Measurements from ENCODE around the gene CD1E.
"Not testable (repeated sequence)": the region's sequence is repeated elsewhere in the genome, so short reads cannot be mapped to it uniquely, and the experiment has no call there.

GRCh38 chr1:158336413-158336812 lies 17.3 kb upstream of the CD1E start:
- TF ChIP-seq ETV6 (conservative IDR thresholded peaks at IDR 0.05 in 1 of 2, IDR thresholded peaks at IDR 0.05 in 1 of 2; ENCODE audit: borderline replicate concordance in 1 of 2, low read depth in 1 of 2); EP300 (IDR thresholded peaks at IDR 0.05; ENCODE audit: borderline replicate concordance in 1 of 2, control insufficient read depth in 1 of 2, low read depth in 2 of 2, low read length in 2 of 2); ZNF24 (IDR thresholded peaks at IDR 0.05); GABPA (IDR thresholded peaks at IDR 0.05; ENCODE audit: low read depth); CTCF (IDR thresholded peaks at IDR 0.05 in 2 of 3, conservative IDR thresholded peaks at IDR 0.05 in 1 of 3; ENCODE audit: control insufficient read depth in 2 of 3, extremely low read depth in 1 of 3, insufficient read depth in 1 of 3, low read depth in 3 of 3, low read length in 3 of 3); EZH2 (IDR thresholded peaks at IDR 0.05; ENCODE audit: borderline replicate concordance, control insufficient read depth, low read depth, low read length); SMAD1 (IDR thresholded peaks at IDR 0.05; ENCODE audit: low read depth, partially characterized antibody); NFIC (IDR thresholded peaks at IDR 0.05; ENCODE audit: low read depth, low read length); CHD1 (IDR thresholded peaks at IDR 0.05; ENCODE audit: low read depth, low read length); ATF2 (IDR thresholded peaks at IDR 0.05; ENCODE audit: low read length); POLR2A (IDR thresholded peaks at IDR 0.05; ENCODE audit: low read depth, low read length); E4F1 (IDR thresholded peaks at IDR 0.05; ENCODE audit: borderline replicate concordance, partially characterized antibody); RFX5 (IDR thresholded peaks at IDR 0.05; ENCODE audit: low read depth, low read length): not testable (repeated sequence)
